Liver (tissue), 9 donors: ENCODE results near the gene SCNN1A. TPM values are rescaled to one million over a fixed set of nuclear protein-coding genes. Genes with fewer than 3 reads are reported as not detected.
A peak's percentile ranks its signal among the peaks of the same experiment; 100 is the strongest.

ENCODE experiments used
- DNase-seq: peaks from one replicate; pipeline ENCODE4 v3.0.0-alpha.2; 2017; ENCODE audit warnings: low spot score
- H3K27ac ChIP-seq, 2 donors: one replicate each; pipeline ENCODE4 v1.7.0; 2013; ENCODE audit warnings: inconsistent platforms in 2 of 2, low read length in 2 of 2, control low read depth in 1 of 2, low read depth in 1 of 2, mild to moderate bottlenecking in 1 of 2
- H3K27me3 ChIP-seq, 4 donors: one replicate each; pipeline versions ENCODE4 v1.6.1 to v1.7.0; 2013; ENCODE audit warnings: low read length in 3 of 4, inconsistent platforms in 1 of 4, mild to moderate bottlenecking in 1 of 4, moderate library complexity in 1 of 4; ENCODE audit not compliant: control insufficient read depth in 4 of 4, insufficient read depth in 4 of 4
- H3K36me3 ChIP-seq, 4 donors: one replicate each; pipeline versions ENCODE4 v1.6.1 to v1.7.0; 2013; ENCODE audit warnings: low read length in 3 of 4, mild to moderate bottlenecking in 3 of 4, low read depth in 1 of 4, moderate library complexity in 1 of 4; ENCODE audit not compliant: control insufficient read depth in 4 of 4, insufficient read depth in 3 of 4
- H3K4me1 ChIP-seq, 4 donors: one replicate each; pipeline versions ENCODE4 v1.6.1 to v1.7.0; 2013; ENCODE audit warnings: low read length in 3 of 4, mild to moderate bottlenecking in 3 of 4, moderate library complexity in 1 of 4; ENCODE audit not compliant: control insufficient read depth in 4 of 4, insufficient read depth in 4 of 4
- H3K4me3 ChIP-seq, 3 donors: one replicate each; pipeline versions ENCODE4 v1.6.1 to v1.7.0; 2013; ENCODE audit warnings: low read length in 3 of 3, control low read depth in 1 of 3, low read depth in 1 of 3, mild to moderate bottlenecking in 1 of 3
- H3K9ac ChIP-seq, 2 donors: one replicate each; pipeline ENCODE4 v1.7.0; 2013; ENCODE audit warnings: low read length in 2 of 2, mild to moderate bottlenecking in 2 of 2, moderate library complexity in 2 of 2, control low read depth in 1 of 2, low read depth in 1 of 2
- H3K9me3 ChIP-seq, 4 donors: one replicate each; pipeline versions ENCODE4 v1.6.1 to v1.7.0; 2013; ENCODE audit warnings: low read length in 3 of 4; ENCODE audit not compliant: control insufficient read depth in 4 of 4
- ATF3 ChIP-seq: IDR thresholded peaks from 2 replicates; pipeline ENCODE4 v1.6.1; 2016; ENCODE audit warnings: antibody characterized with exemption
- FOXA1 ChIP-seq: IDR thresholded peaks from 2 replicates; pipeline ENCODE4 v1.6.1; 2016; ENCODE audit warnings: antibody characterized with exemption
- FOXA2 ChIP-seq: IDR thresholded peaks from 2 replicates; pipeline ENCODE4 v1.6.1; 2016; ENCODE audit warnings: antibody characterized with exemption
- GABPA ChIP-seq, 2 donors: IDR thresholded peaks in 1 of 2; conservative IDR thresholded peaks in 1 of 2; 2 replicates each; pipeline ENCODE4 v1.6.1; 2016; ENCODE audit warnings: antibody characterized with exemption in 2 of 2, mild to moderate bottlenecking in 1 of 2, moderate library complexity in 1 of 2
- HNF4A ChIP-seq, 2 donors: conservative IDR thresholded peaks; 2 replicates each; pipeline ENCODE4 v1.6.1; 2016; ENCODE audit warnings: antibody characterized with exemption in 2 of 2, mild to moderate bottlenecking in 2 of 2
- HNF4G ChIP-seq: IDR thresholded peaks from 2 replicates; pipeline ENCODE4 v1.6.1; 2016; ENCODE audit warnings: antibody characterized with exemption
- JUND ChIP-seq, 2 donors: IDR thresholded peaks; 2 replicates each; pipeline ENCODE4 v1.6.1; 2016; ENCODE audit warnings: antibody characterized with exemption in 2 of 2
- MAX ChIP-seq: IDR thresholded peaks from 2 replicates; pipeline ENCODE4 v1.6.1; 2016; ENCODE audit warnings: antibody characterized with exemption
- NR2F2 ChIP-seq: IDR thresholded peaks from 2 replicates; pipeline ENCODE4 v1.6.1; 2016; ENCODE audit warnings: antibody characterized with exemption
- RAD21 ChIP-seq, 2 donors: IDR thresholded peaks; 2 replicates each; pipeline ENCODE4 v1.6.1; 2016; ENCODE audit warnings: antibody characterized with exemption in 2 of 2, mild to moderate bottlenecking in 2 of 2
- RXRA ChIP-seq, 2 donors: IDR thresholded peaks; 2 replicates each; pipeline ENCODE4 v1.6.1; 2017 to 2018; ENCODE audit warnings: antibody characterized with exemption in 2 of 2, mild to moderate bottlenecking in 1 of 2
- SP1 ChIP-seq: IDR thresholded peaks from 2 replicates; pipeline ENCODE4 v1.6.1; 2018; ENCODE audit warnings: antibody characterized with exemption, mild to moderate bottlenecking
- TAF1 ChIP-seq: conservative IDR thresholded peaks from 2 replicates; pipeline ENCODE4 v1.6.1; 2016; ENCODE audit warnings: antibody characterized with exemption, mild to moderate bottlenecking
- YY1 ChIP-seq: IDR thresholded peaks from 2 replicates; pipeline ENCODE4 v1.6.1; 2016; ENCODE audit warnings: antibody characterized with exemption, mild to moderate bottlenecking
- whole genome bisulfite sequencing: extraction: QIAGEN DNeasy Blood & Tissue Kit; methylation state at CpG from one replicate; pipeline ENCODE4 v1.1.7; 2013; 5-methylcytosine and 5-hydroxymethylcytosine counted together
- polyA plus RNA-seq, 2 donors: library from polyadenylated mRNA; stranded (reverse) in 1 of 2; unstranded in 1 of 2; fragments of 200-250 nt in 1 of 2; fragments of >200 nt in 1 of 2; fragmentation: Nextera tagmentation in 1 of 2; extraction: Ambion mirVana in 1 of 2; gene quantifications; one replicate each; pipeline versions ENCODE4 v1.2.1 to v1.2.3, GENCODE V29; 2013 to 2015
- total RNA-seq, 2 donors: library from RNA; depleted of rRNA; stranded (reverse); fragments of >200 nt; gene quantifications; one replicate each; pipeline ENCODE4 v1.2.3, GENCODE V29; 2014
- TF ChIP-seq, protein P1 (sequence below): IDR thresholded peaks from 2 replicates; pipeline ENCODE4 v1.6.1; 2016; ENCODE audit warnings: antibody characterized with exemption
- TF ChIP-seq, protein P2 (sequence below): fragments of 150-350 bp; IDR thresholded peaks from 2 replicates; pipeline ENCODE4 v1.5.1; 2017; ENCODE audit warnings: improper control_type of control experiment, low read depth, low read length; ENCODE audit not compliant: missing input control
- TF ChIP-seq, protein P3 (sequence below): IDR thresholded peaks from 2 replicates; pipeline ENCODE4 v1.6.1; 2016; ENCODE audit warnings: antibody characterized with exemption, mild to moderate bottlenecking
- donor health status: healthy.
- donor health status: healthy.
- donor health status: healthy.
- donor health status: healthy.
- donor health status: healthy.

SCNN1A gene
- total and polyA plus RNA-seq, 4 donors: 0.47 to 7.7 (median 2.9) TPM

- no peak for TF ChIP-seq GABPA (IDR thresholded peaks at IDR 0.05 in 1 of 2, conservative IDR thresholded peaks at IDR 0.05 in 1 of 2)
- TF ChIP-seq, protein P1, sequence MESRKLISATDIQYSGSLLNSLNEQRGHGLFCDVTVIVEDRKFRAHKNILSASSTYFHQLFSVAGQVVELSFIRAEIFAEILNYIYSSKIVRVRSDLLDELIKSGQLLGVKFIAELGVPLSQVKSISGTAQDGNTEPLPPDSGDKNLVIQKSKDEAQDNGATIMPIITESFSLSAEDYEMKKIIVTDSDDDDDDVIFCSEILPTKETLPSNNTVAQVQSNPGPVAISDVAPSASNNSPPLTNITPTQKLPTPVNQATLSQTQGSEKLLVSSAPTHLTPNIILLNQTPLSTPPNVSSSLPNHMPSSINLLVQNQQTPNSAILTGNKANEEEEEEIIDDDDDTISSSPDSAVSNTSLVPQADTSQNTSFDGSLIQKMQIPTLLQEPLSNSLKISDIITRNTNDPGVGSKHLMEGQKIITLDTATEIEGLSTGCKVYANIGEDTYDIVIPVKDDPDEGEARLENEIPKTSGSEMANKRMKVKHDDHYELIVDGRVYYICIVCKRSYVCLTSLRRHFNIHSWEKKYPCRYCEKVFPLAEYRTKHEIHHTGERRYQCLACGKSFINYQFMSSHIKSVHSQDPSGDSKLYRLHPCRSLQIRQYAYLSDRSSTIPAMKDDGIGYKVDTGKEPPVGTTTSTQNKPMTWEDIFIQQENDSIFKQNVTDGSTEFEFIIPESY: no peak
- peak; percentile 62 for TF ChIP-seq SP1
These were observed 2.3 kb upstream of the SCNN1A start (continued) for GRCh38 chr12:6377667-6377994.

- no peak for DNase-seq
- Histone ChIP-seq H3K4me1 (peaks cover 5 to 16% (median 12%) of the 10 kb centered on the region in 4 donors), H3K27me3 (no peaks in the 10 kb centered on the region), H3K9ac (peak overlapping the region in 1 of 2 donors; percentile 27), H3K27ac (peak overlapping the region; percentile 4 to 6), H3K9me3 (no peaks in the 10 kb centered on the region), H3K36me3 (no peaks in the 10 kb centered on the region), H3K4me3 (no peak overlapping the region)
- TF ChIP-seq, protein P2, sequence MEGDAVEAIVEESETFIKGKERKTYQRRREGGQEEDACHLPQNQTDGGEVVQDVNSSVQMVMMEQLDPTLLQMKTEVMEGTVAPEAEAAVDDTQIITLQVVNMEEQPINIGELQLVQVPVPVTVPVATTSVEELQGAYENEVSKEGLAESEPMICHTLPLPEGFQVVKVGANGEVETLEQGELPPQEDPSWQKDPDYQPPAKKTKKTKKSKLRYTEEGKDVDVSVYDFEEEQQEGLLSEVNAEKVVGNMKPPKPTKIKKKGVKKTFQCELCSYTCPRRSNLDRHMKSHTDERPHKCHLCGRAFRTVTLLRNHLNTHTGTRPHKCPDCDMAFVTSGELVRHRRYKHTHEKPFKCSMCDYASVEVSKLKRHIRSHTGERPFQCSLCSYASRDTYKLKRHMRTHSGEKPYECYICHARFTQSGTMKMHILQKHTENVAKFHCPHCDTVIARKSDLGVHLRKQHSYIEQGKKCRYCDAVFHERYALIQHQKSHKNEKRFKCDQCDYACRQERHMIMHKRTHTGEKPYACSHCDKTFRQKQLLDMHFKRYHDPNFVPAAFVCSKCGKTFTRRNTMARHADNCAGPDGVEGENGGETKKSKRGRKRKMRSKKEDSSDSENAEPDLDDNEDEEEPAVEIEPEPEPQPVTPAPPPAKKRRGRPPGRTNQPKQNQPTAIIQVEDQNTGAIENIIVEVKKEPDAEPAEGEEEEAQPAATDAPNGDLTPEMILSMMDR: no peak
- TF ChIP-seq YY1: no peak
- no peak for TF ChIP-seq SP1
- no peak for TF ChIP-seq JUND (IDR thresholded peaks at IDR 0.05)
- no peak for TF ChIP-seq GABPA (IDR thresholded peaks at IDR 0.05 in 1 of 2, conservative IDR thresholded peaks at IDR 0.05 in 1 of 2)
- TF ChIP-seq RXRA (IDR thresholded peaks at IDR 0.05): no peak
- TF ChIP-seq, protein P3, sequence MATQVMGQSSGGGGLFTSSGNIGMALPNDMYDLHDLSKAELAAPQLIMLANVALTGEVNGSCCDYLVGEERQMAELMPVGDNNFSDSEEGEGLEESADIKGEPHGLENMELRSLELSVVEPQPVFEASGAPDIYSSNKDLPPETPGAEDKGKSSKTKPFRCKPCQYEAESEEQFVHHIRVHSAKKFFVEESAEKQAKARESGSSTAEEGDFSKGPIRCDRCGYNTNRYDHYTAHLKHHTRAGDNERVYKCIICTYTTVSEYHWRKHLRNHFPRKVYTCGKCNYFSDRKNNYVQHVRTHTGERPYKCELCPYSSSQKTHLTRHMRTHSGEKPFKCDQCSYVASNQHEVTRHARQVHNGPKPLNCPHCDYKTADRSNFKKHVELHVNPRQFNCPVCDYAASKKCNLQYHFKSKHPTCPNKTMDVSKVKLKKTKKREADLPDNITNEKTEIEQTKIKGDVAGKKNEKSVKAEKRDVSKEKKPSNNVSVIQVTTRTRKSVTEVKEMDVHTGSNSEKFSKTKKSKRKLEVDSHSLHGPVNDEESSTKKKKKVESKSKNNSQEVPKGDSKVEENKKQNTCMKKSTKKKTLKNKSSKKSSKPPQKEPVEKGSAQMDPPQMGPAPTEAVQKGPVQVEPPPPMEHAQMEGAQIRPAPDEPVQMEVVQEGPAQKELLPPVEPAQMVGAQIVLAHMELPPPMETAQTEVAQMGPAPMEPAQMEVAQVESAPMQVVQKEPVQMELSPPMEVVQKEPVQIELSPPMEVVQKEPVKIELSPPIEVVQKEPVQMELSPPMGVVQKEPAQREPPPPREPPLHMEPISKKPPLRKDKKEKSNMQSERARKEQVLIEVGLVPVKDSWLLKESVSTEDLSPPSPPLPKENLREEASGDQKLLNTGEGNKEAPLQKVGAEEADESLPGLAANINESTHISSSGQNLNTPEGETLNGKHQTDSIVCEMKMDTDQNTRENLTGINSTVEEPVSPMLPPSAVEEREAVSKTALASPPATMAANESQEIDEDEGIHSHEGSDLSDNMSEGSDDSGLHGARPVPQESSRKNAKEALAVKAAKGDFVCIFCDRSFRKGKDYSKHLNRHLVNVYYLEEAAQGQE: no peak
- TF ChIP-seq MAX: no peak
- TF ChIP-seq HNF4G: no peak
- TF ChIP-seq NR2F2: no peak
- TF ChIP-seq TAF1: no peak
- TF ChIP-seq, protein P1: no peak
- no peak for TF ChIP-seq ATF3
- no peak for TF ChIP-seq FOXA2
- no peak for TF ChIP-seq HNF4A (conservative IDR thresholded peaks at IDR 0.05)
- TF ChIP-seq RAD21 (IDR thresholded peaks at IDR 0.05): no peak
- TF ChIP-seq FOXA1: no peak
- 79% methylated on average over 10 of the region's 10 CpGs for WGBS
These were observed 1.7 kb upstream of the SCNN1A start for GRCh38 chr12:6376870-6377666.
